ENCODE measurements around the gene PIK3CD.
"Not testable (repeated sequence)": the region's sequence is repeated elsewhere in the genome, so short reads cannot be mapped to it uniquely, and the experiment has no call there.

The PIK3CD gene

DNA sequence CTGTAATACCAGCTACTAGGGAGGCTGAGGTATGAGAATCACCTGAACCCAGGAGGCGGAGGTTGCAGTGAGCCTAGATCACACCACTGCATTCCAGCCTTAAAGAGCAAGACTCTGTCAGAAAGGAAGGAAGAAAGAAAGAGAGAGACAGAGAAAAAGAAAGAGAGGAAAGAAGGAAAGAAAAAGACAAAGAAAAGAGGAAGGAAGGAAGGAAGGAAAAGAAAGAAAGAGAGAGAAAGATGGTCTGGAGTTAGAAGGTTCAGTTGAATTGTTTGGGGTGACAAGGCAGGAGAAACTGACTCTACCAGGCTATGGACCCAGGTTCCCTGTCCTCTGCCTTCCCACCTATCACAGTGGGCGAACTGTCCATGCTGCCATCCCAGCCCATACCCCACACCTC lies 27.4 kb upstream of the PIK3CD start:
- no peak for DNase-seq

DNA sequence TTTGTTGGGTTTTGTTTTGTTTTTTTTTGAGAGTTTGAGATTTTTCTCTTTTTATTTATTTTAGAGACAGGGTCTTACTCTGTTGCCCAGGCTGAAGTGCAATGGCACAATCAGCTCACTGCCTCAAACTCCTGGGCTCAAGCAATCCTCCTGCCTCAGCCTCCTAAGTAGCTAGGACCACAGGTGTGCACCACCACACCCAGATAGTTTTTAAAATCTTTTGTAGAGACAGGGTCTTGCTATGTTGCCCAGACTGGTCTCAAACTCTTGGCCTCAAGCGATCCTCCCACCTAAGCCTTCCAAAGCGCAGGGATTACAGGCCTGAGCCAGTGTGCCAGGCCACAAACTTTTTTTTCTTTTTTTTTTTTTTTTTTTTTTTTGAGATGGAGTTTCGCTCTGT lies 26.5 kb upstream of the PIK3CD start:
- DNase-seq, result not testable (repeated sequence)

DNA sequence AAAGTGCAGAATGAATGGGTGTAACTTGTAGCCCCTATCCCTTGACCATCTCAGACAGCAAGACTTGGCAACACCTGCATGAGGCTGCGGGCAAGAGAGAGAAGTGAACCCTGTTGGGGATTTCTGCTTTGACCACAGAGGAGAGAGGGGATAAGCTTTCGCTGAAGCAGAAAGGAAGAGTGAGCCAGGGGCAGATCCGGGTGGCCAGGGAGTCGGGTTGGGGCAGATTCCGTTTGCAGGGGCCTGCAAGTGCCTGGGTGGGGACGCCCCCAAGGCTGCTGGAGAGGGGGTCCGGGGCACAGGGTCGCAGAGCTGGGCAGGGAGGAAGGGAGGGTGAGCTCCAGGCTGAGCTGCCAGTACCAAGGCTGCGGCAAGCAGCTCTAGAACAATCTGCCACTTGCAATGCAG lies 25.3 kb upstream of the PIK3CD start:
- DNase-seq, result no peak

DNA sequence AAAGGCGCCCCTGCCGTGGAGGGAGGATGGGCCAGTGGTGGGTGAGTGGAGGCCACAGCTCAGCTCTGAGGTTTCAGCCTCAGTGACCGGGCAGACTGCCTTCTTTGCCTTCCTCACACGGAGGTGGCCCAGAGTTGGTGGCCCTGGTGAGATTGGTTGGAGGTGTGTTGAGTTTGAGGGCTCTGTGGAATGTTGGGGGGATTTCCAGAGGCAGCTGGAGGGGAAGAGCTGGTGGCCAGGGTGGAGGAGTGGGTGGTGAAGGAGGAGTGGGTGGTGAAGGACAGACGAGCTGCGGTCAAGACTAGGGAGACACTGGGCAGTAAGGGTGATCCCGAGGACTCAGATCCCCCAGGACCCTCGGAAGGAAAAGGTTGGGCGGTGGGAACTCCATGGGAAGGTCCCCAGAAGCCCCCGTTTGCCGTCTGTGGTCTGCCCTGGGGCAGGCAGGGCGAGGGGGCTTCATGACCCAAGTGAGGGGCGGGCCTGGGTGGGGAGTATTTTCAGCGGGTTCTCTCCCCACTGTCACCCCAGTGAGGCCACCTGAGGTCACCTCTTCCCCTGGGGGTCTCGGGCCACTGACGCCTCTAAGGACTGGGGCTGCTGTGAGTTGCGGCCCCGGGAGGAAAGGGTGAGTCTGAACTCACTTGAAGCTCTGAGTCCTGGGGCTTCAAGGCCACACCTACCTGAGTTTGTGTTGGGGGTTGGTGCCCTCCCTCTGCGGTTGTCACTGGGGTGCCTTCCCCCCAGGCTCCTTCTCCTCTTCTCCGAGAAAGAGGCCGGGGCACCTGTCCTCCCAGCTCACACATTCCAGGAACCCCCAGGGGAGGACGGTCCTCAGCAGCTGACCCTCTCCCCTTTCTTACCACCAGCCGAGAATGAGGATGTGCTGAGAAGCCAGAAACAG lies 22.7 kb upstream of the PIK3CD start:
- no peak for DNase-seq

DNA sequence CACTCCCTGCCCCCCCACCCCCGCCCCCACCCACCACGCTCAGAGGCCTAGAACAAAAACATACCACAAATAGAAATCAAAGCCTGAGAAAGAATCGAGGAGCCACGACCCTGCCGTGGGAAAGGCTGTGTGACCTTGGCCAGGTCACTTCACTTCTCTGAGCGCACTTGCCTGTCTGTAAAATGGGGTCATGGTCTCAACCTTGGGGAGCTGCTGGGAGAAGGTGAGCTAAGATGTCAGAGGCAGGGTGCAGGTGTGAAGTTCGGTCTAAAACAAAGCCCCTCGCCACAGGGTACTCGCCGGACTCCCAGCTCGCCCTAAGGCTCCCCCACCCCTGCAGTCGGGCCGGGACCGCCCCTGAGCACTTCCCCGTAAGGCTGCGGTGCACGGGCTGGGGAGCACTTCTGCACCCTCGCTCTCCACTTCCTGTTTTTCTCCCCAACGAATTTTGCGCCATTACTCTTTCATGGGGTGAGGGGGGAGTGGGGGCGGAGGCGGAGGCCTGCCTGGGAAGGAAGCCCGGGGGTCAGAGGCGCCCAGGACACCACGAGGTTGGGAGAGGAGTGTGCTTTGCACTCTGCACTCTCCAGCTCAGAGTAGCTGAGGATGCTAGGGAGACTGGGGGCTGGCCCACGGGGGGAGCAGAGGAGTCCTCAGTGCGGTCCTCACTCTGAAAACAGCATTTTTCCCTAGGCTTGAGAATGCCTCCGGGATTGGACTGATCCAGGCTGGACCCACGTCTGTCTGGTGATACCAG lies 21.9 kb upstream of the PIK3CD start:
- no peak for DNase-seq

DNA sequence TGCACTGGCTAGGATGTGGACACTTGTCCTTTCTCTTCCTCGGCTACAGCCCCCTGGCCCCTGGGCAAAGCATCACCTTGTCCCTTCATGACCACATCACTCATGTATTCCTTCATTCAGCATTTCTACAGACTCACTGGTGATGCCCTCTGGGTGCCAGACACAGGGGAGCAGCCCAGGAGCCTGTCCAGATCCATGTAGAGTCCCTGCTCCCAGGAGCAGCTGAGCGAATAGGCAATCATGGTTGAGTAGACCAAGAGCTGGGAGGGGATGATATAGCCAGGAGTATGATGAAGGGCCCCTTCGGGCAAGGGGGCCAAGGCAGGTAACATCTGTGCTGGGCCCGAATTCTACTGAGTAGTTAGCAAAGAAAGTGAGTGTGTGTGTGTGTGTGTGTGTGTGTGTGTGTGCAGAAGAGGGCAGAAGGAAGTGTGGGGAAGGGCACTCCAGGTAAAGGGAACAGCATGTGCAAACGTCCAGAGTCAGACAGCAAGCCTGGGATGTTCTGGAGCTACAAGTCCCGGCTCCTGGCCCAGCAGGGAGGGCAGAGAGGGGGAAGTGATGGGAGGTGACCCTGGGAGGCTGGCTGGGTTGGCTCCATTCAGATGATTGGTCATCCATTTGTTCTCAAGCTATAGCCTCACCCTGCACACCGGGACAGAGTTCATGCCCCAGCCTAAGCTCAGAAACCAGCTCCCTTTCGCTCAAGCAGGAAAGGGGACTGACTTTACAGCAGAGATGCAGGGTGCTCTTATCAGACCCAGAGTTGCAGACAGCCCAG lies 21.0 kb upstream of the PIK3CD start:
- DNase-seq, result no peak

- DNase-seq, result no peak
These were observed 19.9 kb upstream of the PIK3CD start for GRCh38 chr1:9631613-9632012.

DNA sequence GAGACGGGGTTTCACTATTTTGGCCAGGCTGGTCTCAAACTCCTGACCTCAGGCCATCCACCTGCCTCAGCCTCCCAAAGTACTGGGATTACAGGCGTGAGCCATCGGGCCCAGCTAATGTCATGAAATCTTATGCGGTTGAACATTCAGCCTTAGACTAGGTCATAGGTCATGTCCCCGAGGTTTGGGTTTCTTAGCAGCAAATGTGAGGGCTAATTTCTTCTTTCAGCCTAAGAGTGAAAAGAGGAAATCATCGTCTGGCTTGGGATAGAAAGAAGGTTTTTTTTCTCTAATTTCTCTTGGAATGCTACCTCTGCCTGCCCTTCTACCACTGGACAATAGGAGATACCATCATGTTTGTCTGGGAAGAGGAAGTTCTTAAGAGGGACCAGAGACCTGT lies 18.0 kb upstream of the PIK3CD start:
- no peak for DNase-seq

DNA sequence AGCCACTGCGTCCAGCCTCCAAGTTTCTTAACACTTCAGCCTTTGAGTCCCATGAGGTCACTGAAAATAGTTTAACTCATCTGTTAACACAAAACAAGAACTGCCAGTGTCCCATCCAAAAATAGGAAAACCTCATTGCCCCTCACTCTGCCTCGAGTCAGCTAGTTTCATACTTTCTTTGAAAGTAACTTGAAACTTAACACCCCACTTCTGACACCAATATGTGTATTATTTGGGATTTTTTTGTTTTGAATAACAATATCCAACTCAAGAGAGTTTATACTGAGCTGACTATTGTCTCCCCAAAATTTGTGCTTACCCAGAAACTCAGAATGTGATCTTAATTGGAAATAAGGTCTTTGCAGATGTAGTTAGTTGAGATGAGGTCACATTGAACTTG lies 16.9 kb upstream of the PIK3CD start:
- no peak for DNase-seq

GRCh38 chr1:9639227-9639626 lies 12.3 kb upstream of the PIK3CD start:
- DNase-seq, result no peak

- no peak for DNase-seq
These were observed 7.9 kb upstream of the PIK3CD start for GRCh38 chr1:9643351-9644256.

DNA sequence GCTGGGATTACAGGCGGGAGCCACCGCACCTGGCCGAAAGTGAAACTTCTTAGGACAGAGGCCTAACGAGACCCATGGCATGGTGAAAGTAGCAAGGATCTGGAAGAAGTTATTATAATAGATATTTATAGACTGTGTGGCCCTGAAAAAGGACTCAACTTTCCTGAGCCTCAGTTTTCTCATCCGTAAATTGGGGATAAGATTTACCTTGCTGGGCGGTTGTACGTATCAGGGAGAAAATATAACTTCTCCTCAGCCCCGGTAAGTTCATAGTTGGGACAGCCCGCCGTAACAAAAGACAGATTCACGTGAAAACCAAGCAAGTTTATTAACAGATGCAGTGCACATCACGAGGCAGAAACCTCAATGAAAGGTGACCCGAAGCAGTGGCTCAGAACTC lies 5.5 kb upstream of the PIK3CD start:
- DNase-seq, result no peak

DNA sequence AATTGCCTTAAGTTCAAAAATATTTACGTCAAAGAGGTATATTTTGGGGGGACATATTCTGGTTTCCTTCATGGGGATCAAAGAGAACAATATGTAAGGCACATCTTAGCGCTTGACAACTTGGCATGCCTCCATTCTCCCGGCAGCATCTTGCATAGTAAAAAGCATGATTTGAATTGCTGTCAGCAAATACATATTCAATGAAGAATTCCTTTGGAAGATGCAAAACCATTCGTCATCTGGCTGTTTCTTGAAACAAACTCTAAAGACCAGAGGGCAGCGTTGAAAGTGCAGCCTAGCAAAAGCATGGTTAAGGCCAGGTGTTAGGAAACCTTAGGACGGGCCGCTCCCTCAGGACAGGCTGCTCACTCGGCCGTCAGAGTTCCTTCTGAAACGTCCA lies 3.4 kb upstream of the PIK3CD start:
- DNase-seq, result no peak

DNA sequence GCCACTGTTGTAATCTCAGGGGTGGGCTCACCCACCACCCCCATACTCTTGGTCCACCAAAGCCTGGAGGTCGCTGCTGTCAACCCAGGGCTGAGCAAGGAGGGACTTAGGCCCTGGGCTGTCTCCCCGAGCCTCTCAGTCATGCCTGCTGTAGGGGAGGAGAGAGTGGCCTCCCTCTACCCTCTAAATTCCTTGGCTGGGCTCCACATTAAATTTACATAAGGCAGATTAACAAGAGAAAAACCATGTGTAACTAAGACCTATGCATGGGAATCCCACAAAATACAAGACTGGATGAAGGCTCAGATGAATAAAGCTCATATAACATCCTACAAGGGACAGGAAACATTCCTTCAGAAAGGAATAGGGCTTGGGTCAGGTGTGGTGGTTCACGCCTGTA lies 1.8 kb upstream of the PIK3CD start:
- no peak for DNase-seq

DNA sequence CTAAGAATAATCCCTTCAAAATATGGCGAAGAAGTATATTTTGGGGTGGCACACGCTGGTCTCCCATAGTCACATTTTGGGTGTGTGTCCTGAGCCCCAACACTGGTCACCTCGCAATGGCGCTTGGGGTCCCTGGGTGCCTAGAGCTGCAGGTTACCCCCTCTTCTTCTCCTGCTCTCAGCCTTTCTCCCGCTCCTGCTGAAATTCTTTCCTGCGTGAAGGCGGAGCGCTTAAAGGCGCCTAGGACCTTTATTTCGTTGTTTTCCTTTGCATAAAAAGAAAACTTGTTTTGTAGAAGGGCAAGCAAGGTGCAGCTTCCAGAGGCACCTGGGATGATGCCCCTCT lies 339 bp upstream of the PIK3CD start:
- DNase-seq, result no peak

DNA sequence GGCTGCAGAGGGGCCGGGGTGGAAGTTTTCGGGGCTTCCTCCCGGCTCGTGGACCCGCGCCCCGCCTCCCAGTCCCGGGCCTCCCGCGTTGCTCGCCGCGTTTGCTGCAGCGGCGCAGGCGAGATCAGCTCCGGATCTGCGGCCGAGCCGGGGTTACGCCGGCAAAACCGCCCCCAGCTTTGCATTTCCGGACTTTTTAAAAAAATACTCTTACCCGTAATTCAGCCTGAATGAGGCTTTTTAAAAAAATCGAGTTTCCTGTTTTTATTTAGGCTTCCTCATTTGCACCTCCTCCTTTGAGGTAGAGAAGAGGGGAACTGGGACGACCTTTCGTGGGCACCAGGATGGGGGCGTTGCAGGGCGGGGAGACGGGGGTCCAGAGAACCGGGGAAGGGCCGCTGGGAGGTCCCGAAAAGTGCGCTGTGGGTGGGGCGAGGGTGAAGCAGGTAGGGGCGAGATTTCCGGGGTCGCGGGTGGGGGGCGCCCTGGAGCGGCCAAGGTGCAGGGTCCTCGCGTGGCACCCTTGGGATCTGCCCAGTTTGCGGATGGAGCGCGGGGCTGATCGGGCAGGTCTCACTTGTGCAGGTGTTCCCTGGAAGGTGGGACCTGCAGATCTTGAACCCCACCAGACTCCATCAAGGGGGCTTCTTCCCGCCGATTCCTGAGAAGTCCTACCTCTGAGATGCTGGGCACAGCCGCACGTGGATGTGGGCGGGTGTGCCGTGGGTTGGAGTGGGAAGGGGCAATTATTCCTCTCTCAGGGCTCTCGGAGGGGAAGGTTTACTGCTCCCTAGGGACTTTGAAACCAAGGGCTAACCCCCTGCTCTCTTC lies 1.1 kb downstream of the PIK3CD start:
- DNase-seq, result no peak

GRCh38 chr1:9653210-9653490 lies 1.6 kb downstream of the PIK3CD start:
- DNase-seq, result no peak

- no peak for DNase-seq
These were observed 2.0 kb downstream of the PIK3CD start for GRCh38 chr1:9653491-9654050.

- no peak for DNase-seq
These were observed 2.7 kb downstream of the PIK3CD start for GRCh38 chr1:9654051-9654833.

- no peak for DNase-seq
These were observed 3.5 kb downstream of the PIK3CD start for GRCh38 chr1:9654834-9655723.

Measured in NCI-H226 (cell line).